DMS 273 treated with DMSO at 0.1 percent for 48 hours (cell line): ENCODE data around the gene DLGAP1.
A peak's percentile ranks its signal among the peaks of the same experiment; 100 is the strongest.
"Not testable (repeated sequence)": the region's sequence is repeated elsewhere in the genome, so short reads cannot be mapped to it uniquely, and the experiment has no call there.

Source experiments
- DNase-seq: peaks from one replicate; lab custom pipeline; 2025; lab: John Stamatoyannopoulos, UW

DLGAP1 gene

DNA sequence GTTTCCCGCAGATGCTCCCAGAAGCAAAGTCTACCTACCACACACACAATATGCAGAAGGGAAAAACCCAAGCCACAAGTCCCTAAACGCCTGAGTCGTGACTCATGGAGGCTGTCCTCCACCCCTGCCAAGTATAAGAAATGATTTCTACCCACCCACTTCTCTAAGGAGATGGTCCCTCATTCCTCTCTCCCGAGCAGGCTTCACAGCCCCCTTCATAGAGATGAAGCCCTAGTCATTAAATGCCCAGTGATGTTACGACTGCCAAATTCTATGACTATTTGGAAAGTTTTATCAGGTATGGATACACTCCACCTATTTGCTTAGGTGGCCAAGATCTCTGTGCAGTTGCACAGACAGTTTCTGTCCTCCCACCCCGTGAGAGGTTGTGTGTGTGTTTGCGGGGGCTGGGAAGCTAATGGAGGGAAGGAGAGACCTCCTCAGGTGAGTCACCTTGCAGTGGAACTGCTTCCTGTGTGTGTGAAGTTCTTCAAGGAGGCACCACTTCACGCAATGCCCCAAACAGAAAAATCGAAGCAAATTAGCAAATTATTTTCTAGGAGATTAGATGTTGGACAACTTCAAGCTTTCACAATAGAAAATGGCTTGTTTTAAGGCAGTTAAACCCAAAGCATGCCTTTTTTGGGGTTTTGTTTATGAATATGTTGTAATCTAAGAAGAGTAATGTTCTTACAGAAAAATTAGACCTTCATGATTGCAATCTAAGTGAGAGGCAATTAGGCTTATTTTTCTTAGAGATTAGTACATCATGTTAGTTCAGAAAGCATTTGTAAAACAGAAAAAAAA is 830.0 kb downstream of the DLGAP1 start:
- DNase-seq, result no peak

DNA sequence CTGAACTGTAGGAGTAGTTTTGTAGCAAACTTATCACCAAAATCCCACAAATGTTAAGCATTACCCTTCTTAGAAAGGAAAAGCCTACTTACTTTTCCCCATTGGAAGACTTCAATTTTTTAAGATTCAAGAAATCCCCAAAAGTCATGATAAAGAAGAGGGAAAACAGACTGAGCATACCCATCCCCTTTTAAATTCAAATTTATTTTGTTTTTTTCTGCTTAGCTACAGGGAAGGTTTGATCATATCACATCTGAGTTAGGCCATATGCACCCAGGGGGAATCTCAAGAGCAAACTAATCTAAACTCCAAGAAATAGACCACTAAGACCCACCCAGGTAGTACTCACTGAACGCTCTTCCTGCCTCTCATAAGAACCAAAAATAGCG is 830.6 kb downstream of the DLGAP1 start:
- DNase-seq, result no peak

DNA sequence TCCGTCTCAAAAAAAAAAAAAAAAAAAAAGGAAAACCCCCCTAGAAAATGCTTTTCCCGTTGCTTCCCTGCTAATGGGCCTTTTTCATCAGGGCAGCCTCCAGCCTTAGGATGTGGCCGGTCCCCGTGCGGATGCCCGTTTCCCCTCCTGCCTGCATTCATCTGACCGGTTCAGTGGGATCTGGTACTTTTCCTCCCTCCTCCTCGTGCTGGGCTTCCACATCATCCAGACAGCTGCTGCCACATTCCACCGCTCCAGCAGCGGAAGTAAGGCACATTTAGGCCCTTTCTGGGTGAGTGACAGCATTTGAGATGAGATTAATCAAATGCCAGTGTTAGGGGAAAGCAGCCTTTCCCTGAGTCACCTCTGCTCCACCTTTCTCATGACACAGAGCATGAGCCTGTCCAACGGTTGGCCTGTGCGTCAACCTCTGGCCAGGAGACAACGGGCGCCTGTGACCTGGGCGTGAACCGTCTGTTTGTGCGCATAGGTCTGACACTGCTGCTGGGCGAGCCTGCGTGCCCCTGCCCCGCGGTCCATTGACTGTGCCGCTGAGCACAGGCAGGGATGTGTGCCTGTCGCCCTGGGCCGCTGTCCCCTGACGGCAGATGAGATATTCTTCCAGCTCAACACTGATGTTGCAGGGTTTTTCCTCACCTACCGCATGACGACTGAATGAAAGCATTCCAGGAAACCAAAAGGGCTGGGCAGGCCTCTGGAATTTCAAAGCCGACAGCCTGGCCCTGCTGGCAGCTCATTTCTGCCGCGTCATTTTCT is 831.1 kb downstream of the DLGAP1 start:
- DNase-seq, result peak; percentile 29

DNA sequence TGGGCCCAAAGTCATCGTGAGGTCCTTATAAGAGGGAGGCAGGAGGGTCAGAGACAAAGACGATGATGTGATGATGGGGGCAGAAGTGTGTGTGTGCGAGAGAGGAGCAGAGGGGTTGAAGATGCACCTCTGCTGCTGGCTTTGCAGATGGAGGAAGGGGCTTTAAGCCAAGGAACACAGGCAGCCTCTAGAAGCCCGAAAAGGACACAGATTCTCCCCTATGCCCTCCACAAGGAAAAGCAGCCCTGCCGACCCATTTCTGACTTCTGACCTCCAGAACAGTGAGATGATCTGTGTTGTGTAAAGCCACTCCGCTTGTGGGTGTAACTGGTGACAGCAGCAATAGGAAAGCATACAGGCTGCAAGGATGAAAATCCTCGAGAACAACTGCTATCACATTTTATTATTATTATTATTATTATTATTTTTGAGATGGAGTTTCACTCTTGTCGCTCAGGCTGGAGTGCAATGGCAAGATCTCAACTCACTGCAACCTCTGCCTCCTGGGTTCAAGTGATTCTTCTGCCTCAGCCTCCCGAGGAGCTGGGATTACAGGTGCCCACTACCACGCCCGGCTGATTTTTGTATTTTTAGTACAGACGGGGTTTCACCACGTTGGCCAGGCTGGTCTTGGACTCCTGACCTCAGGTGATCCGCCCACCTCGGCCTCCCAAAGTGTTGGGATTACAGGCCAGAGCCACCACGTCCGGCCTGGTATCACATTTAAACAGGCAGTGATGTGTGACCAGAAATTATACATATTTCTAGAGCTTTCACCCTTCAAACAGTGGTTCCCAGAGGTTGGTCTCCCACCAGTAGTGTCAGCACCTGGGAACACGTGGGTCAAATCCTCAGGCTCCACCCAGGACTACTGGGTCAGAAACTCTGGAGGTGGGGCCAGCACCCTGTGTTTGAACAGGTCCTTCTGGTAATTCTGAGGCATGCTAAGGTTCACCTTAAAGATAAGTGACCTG is 834.7 kb downstream of the DLGAP1 start:
- DNase-seq, result no peak

DNA sequence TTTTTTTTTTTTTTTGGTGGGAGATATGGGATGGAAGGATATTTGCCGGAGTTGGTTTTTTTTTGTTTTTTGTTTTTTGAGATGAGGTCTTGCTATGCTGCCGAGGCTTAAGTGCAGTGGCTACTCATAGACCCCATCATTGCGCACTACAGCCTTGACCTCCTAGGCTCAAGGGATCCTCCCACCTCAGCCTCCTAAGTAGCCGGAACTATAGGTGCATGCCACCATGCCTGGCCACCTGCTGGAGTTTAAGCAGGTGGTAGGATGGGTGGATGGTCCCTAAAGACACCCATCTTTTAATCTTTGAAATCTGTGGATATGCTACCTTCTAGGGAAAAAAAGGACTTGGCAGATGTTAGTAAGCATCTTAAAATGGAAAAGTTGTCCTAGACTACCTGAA is 835.4 kb downstream of the DLGAP1 start:
- DNase-seq, result no peak

DNA sequence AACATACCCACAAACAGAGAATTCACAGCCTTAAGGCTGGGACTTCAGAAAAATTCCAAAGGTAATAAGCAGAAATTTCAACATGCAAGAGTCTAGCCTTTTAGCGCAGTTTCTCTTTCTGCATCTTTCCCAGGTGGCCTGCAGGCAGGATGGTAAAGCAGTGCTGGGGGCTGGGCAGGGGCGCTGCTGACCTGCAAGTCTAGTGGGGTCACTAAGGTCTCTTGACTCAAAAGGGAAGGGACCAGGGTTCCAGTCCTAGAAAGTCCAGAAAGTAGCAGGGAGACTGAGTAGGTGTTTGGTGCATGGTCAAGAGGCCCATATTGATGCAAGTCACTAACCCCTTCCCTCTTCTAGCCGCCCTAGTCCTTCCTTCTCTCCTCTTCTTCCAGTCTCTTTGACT is 835.9 kb downstream of the DLGAP1 start:
- DNase-seq, result no peak

DNA sequence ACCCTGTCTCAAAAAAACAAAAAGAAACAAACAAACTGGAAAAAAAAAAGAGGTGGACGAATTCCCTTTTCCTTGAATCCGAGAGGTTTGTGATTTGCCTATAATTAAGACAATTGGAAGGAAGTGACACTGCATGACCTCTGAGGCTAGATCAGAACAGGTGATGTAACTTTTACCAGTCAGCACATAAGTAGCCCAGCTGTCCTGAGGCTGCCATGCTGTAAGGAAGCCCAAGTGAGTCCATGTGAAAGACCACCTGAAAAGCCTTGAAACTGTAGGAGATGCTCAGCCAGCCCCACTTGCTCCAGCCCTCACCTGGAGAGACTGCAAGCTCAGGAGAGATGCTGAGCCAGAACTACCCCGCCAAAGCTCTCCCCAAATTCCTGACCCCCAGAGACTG is 838.4 kb downstream of the DLGAP1 start:
- no peak for DNase-seq

DNA sequence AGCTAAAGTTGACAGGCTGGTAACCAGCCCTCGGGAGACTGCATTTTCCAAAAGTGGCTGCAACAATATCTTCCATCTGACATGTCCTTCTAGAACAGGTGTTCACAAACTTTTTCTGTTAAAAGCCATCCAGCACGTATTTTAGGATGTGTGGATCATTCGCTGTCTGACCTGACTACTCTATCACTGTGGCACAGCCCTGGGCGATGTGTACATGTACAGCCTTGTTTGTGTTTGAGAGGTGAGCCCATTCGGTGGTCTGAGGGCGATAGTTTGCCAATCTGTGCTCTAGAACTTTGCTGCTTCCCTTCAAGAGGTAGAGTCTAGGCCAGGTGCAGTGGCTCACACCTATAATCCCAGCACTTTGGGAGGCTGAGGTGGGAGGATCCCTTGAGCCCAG is 839.0 kb downstream of the DLGAP1 start:
- no peak for DNase-seq

DNA sequence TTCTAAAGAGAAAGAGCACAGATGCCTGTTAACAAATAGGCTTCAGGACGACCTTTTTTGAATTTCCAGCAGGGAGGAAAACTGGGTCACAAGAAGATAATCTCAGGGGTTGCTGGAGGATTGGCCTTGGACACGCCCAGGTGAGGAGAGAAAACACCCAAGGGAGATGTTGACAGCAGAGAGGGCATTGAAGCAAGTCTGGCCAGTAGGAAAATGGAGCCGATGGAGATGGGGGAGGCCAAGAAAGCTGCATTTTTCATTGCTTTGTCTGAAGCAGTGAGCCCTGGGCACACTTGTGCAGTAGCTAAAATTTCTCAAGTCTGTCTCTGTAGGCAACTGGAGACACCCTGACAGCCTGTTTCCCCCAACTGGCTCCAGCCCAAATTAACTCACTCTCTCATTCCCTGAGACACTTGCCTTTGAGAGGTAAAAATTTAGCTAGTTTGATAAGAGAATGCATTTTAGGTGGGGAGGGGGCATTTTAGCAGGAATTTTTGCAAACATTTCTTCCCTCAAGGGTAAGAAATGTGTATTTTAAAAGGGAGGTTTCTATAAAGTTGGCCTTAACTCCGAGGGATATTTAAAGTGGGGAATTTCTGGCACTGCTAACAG is 839.6 kb downstream of the DLGAP1 start:
- no peak for DNase-seq

DNA sequence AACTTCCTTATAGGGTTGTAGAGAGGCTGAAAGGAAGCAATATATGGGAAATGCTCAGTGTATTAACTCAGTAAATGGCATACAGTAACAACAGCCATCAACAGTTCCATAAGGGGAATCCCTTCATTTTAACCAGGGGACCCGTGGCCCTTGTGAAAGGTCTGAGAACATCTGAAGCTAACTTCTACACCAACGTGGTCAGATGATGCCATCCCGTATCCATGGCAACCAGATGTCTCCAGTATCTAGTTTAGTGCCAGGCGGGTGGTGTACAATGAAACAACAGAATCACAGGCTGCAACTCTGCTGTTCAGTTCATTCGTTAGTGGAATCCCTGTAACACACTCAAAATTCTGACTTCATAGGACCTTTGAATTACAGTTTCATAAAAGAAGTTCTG is 842.8 kb downstream of the DLGAP1 start:
- DNase-seq, result no peak

DNA sequence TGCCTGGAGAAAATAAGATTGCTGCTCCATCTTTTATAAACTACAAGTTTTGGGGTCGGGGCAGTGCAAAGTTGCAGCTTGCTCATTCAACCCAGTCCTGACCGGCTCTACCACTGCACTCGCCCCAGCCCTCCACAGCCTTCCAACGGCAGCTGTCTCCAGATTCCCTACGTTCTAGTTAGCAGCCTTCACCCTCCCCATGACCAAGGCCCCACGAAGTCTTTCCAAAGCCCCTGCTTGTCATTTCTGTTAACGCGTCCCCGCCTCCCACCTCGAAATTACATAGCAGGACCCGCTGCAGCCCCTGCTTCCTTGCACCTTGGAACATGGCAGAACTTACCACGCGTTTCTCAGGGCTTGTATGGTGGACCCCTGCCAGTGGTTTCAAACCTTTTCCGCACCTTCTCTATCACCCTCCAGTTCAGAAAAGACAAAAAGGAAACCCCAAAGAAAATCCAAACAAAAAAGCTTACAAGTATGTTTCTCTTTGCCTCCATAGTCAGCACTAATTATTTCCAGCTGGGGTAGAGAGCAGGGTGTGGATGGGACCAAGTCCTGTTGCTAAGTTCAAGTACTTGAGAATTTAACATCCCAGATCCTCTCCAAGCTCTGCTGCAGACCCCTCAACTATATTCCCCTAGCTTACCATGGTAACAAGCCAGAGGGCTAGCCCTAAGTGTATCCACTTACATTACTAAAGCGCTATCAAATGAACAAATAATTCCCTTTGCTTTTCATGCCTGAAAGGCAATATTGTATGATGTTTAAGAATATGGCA is 843.6 kb downstream of the DLGAP1 start:
- no peak for DNase-seq

DNA sequence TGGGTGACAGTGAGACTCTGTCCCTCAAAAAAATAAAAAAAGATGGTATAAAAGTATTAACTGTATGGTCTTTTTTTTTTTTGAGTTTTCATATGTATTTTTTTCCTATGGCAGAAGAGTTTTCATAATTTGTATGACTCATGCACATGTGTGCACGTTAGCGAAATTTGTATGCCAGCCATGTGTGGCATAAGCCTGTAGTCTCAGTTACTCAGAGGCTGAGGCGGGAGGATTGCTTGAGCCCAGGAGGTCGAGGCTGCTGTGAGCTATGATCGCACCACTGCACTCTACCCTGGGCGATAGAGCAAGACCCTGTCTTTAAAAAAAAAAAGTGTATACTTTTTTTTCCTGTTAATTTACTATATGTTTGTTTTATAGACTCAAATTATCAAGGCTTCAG is 844.3 kb downstream of the DLGAP1 start:
- DNase-seq, result no peak

DNA sequence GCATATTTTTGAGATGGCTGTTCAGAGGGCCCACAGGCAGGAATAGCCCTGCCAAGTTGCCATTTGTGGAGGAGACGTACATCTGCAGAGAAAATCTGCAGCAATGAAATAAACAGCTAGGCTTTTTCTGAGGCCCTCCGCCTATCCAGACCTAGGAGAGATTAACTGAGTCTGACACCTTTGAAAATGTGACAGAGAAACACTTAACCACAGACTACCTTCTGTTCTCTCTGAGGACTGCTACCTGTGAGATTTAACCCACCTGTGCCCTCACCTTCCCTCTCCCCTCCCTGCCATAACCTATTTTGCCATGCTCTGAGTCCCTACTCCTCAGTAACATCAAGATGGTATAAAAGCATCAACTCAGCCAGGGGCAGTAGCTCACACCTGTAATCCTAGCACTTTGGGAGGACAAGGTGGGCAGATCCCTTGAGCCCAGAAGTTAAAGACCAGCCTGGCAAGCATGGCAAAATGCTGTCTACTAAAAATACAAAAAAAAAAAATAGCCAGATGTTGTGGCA is 844.9 kb downstream of the DLGAP1 start:
- DNase-seq, result no peak

DNA sequence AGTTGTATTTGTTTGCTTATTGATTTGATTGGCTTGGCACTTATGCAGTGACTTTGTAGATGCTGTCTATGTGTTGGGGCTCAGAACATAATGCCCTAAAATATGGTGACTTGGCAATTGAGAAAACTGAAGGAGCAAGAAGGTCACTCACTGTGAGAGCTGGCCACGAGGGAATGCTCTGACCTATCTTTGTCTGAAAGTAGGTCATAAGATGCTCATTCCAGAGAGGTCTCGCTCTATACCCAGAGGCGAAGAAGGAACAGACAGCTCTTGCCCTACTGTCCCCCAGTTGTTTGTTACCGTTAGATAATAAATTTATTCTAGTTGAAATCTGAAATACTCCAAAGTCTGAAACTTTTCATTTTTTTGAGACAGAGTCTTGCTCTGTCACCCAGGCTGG is 846.6 kb downstream of the DLGAP1 start:
- DNase-seq, result no peak

DNA sequence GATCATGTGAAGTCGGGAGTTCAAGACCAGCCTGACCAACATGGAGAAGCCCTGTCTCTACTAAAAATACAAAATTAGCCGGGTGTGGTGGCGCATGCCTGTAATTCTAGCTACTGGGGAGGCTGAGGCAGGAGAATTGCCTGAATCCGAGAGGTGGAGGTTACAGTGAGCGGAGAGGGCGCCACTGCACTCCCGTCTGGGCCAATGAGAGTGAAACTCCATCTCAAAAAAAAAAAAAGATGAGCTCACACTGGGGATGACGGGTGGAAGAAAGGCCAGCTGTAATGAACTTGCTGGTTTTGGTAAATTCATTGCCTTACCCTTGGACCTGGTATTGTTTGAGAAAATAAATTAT is 847.0 kb downstream of the DLGAP1 start:
- not testable (repeated sequence) for DNase-seq

DNA sequence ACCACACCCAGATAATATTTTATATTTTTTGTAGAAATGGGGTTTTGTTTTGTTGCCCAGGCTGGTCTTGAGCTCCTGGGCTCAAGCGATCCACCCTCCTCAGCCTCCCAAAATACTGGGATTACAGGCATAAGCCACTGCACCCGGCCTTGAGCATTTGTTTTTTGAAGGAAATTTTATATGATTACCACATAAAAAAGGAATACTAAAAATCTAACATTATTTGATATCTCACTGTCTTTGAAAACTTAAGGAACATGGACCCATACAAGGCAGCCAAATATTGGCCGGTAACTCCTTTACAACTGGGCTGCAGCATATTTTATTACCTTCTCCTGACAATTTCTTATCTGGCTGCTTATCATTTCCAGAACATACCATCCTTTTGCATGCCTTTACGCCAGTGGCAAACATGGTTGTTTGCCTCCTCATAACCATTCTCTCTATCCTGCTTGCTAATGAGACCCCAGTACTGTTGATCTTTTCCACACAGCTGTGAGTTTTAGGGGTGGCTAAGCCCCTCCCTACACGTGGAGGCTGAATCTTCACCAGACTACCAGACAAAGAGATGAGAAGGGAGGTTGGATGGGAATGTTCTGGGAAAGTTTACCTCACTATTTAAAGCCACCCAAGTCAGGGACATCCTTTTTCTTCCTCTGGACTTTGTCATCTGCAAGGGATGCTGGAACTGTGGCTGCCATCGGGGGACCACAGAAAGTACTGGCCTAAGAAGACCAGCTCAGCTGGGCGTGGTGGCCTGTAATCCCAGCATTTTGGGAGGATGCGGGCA is 847.6 kb downstream of the DLGAP1 start:
- no peak for DNase-seq

DNA sequence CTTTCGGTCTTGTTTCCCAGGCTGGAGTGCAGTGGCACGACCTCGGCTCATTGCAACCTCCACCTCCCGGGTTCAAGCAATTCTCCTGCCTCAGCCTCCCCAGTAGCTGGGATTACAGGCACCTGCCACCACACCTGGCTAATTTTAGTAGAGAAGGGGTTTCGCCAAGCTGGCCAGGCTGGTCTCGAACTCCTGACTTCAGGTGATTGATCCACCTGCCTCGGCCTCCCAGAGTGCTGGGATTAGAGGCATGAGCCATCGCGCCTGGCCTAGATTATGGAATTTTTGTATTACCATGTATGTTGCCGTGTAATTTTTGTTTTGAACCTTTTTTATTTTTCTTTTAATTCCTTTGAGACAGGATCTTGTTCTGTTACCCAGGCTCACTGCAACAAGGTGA is 848.2 kb downstream of the DLGAP1 start:
- not testable (repeated sequence) for DNase-seq

DNA sequence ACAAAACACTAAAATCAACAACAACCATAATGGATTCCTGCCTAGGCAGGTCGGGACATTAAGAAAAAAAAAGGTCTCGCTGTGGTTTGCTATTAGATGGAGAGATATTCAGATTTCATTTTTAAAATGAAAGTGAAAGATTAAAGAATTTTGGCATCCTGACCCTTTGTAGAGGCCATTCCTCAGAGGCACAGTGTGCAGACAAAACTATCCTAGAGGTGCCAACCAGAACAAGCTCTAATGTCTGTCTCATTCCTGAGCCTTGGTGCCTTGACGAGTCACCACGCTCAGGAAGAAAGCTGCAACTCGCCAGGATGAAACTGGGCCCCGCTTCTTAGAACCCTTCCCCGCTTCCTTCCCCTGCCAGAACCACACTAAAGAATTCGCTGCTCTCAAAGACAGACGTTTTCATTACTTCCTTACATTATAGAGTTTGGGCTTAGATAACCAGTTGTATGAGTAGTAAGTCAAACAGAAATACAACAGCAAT is 849.1 kb downstream of the DLGAP1 start:
- no peak for DNase-seq

DNA sequence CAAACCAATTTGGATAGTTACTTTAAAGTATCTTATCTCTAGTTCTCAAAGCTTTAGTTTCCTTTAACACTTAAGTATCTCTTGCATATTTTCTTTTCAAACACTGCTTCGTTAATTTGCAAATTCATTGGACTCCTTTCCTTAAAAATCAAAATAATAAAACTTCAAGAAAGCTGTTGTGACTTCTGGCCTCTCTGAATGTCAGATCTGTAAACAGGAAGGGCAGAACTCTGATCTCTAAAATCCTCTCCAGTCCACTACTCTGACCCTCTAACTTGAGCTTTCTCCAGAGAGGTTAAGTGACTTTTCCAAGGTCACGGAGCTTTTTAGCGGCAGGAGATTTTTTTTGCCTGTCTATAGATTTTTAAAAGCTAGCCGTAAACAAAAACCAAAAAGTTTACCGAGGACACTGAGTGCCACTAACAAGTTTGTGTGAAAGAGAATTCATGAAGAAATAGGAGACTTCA is 849.6 kb downstream of the DLGAP1 start:
- no peak for DNase-seq
